HG03575 (cell line): ENCODE measurements around the gene VGLL4.
"Not testable (repeated sequence)": the region's sequence is repeated elsewhere in the genome, so short reads cannot be mapped to it uniquely, and the experiment has no call there.

Experiments used
- ATAC-seq: cut with Tn5 transposase; IDR thresholded peaks from one replicate; pipeline ENCODE4 v1.9.1; 2021; ENCODE audit not compliant: unreplicated experiment, insufficient number of reproducible peaks, low FRiP score; ENCODE audit errors: extremely low read depth

VGLL4 gene

GRCh38 chr3:11529281-11529680 lies 114.4 kb downstream of the VGLL4 start:
- no peak for ATAC-seq

- not testable (repeated sequence) for ATAC-seq
These were observed 117.6 kb downstream of the VGLL4 start for GRCh38 chr3:11526121-11526520.

GRCh38 chr3:11523572-11524101 lies 120.1 kb downstream of the VGLL4 start:
- ATAC-seq = no peak

GRCh38 chr3:11522953-11523571 lies 120.7 kb downstream of the VGLL4 start:
- ATAC-seq = no peak

- ATAC-seq = no peak
These were observed 121.4 kb downstream of the VGLL4 start for GRCh38 chr3:11522398-11522715.

- no peak for ATAC-seq
These were observed 122.5 kb downstream of the VGLL4 start for GRCh38 chr3:11521167-11521566.

- ATAC-seq = no peak
These were observed 126.1 kb downstream of the VGLL4 start for GRCh38 chr3:11517601-11518000.

GRCh38 chr3:11514191-11514821 lies 129.4 kb downstream of the VGLL4 start:
- ATAC-seq = no peak

GRCh38 chr3:11513817-11514135 lies 129.9 kb downstream of the VGLL4 start:
- no peak for ATAC-seq

- ATAC-seq = not testable (repeated sequence)
These were observed 130.4 kb downstream of the VGLL4 start for GRCh38 chr3:11513125-11513816.

GRCh38 chr3:11511606-11512005 lies 132.1 kb downstream of the VGLL4 start:
- not testable (repeated sequence) for ATAC-seq

- no peak for ATAC-seq
These were observed 133.4 kb downstream of the VGLL4 start for GRCh38 chr3:11510356-11510755.

- ATAC-seq = no peak
These were observed 133.7 kb downstream of the VGLL4 start for GRCh38 chr3:11510001-11510340.

GRCh38 chr3:11509173-11510000 lies 134.3 kb downstream of the VGLL4 start:
- ATAC-seq = no peak

GRCh38 chr3:11508346-11509172 lies 135.2 kb downstream of the VGLL4 start:
- no peak for ATAC-seq

- no peak for ATAC-seq
These were observed 136.0 kb downstream of the VGLL4 start for GRCh38 chr3:11507719-11508118.
